Fibroblast of lung (primary cell): ENCODE measurements around the gene ZNF354C. TPM values are rescaled to one million over a fixed set of nuclear protein-coding genes. Genes with fewer than 3 reads are reported as not detected.

Experiments used
- DNase-seq, 2 donors: peaks; one replicate each; pipeline versions ENCODE4 v3.0.0 to v3.0.0-alpha.2; 2010; ENCODE audit warnings: low read depth in 2 of 2
- H2AFZ ChIP-seq: 2 replicates; pipeline ENCODE4 v1.5.1; 2012; ENCODE audit warnings: low read length, control low read depth, inconsistent platforms
- H3K27ac ChIP-seq: 2 replicates; pipeline ENCODE4 v1.5.1; 2011; ENCODE audit warnings: low read length, control low read depth; ENCODE audit not compliant: insufficient read depth
- H3K27me3 ChIP-seq: 2 replicates; pipeline ENCODE4 v1.5.1; 2011; ENCODE audit warnings: mild to moderate bottlenecking, low read length; ENCODE audit not compliant: control insufficient read depth, insufficient read depth
- H3K36me3 ChIP-seq: 2 replicates; pipeline ENCODE4 v1.5.1; 2011; ENCODE audit warnings: low read length; ENCODE audit not compliant: control insufficient read depth, insufficient read depth
- H3K4me1 ChIP-seq: 2 replicates; pipeline ENCODE4 v1.5.1; 2011; ENCODE audit warnings: low read length; ENCODE audit not compliant: control insufficient read depth, insufficient read depth; ENCODE audit errors: extremely low read depth
- H3K4me2 ChIP-seq: 2 replicates; pipeline ENCODE4 v1.5.1; 2011; ENCODE audit warnings: low read length, control low read depth; ENCODE audit not compliant: insufficient read depth; ENCODE audit errors: extremely low read depth
- H3K4me3 ChIP-seq, 4 experiments: fragments of 200-600 bp in 1 of 4; sonication (generic) in 1 of 4; replicated peaks in 1 of 4; 2 replicates each; pipeline ENCODE4 v1.5.1; 2011 to 2016; ENCODE audit warnings: low read length in 4 of 4, low read depth in 3 of 4, mild to moderate bottlenecking in 3 of 4, control low read depth in 2 of 4, inconsistent platforms in 1 of 4, mixed read lengths in 1 of 4; ENCODE audit not compliant: insufficient read depth in 1 of 4; ENCODE audit errors: control extremely low read depth in 1 of 4
- H3K79me2 ChIP-seq: 2 replicates; pipeline ENCODE4 v1.5.1; 2012; ENCODE audit warnings: mild to moderate bottlenecking, low read length, inconsistent platforms; ENCODE audit not compliant: control insufficient read depth, insufficient read depth
- H3K9ac ChIP-seq: 2 replicates; pipeline ENCODE4 v1.5.1; 2011; ENCODE audit warnings: mild to moderate bottlenecking, low read length, control low read depth; ENCODE audit not compliant: insufficient read depth
- H3K9me3 ChIP-seq: 2 replicates; pipeline ENCODE4 v1.5.1; 2012; ENCODE audit warnings: low read depth, low read length; ENCODE audit not compliant: control insufficient read depth, insufficient read depth
- H4K20me1 ChIP-seq: 2 replicates; pipeline ENCODE4 v1.5.1; 2011; ENCODE audit warnings: low read length; ENCODE audit not compliant: control insufficient read depth, insufficient read depth; ENCODE audit errors: extremely low read depth
- EZH2 ChIP-seq: IDR thresholded peaks from 2 replicates; pipeline ENCODE4 v1.5.1; 2012; ENCODE audit warnings: low read length, control low read depth, mild to moderate bottlenecking; ENCODE audit errors: missing control alignments
- polyA plus RNA-seq, 2 donors: library from polyadenylated mRNA; depleted of rRNA in 1 of 2; stranded (reverse) in 1 of 2; unstranded in 1 of 2; fragments of >200 nt; gene quantifications; 2 replicates each; pipeline ENCODE4 v1.2.1, GENCODE V29; 2011 to 2012; ENCODE audit warnings: missing spikeins in 1 of 2
- total RNA-seq: library from RNA; depleted of rRNA; stranded (reverse); fragments of >200 nt; gene quantifications from 2 replicates; pipeline ENCODE4 v1.2.1, GENCODE V29; 2014
- TF ChIP-seq, protein P1 (sequence below), 2 donors: IDR thresholded peaks in 1 of 2; conservative IDR thresholded peaks in 1 of 2; 1 replicate in 1 of 2; 2 replicates in 1 of 2; pipeline ENCODE4 v1.5.1; 2011 to 2012; ENCODE audit warnings: low read length in 2 of 2, control low read depth in 1 of 2, inconsistent platforms in 1 of 2, low read depth in 1 of 2, mild to moderate bottlenecking in 1 of 2

Gene ZNF354C
- total and polyA plus RNA-seq, 2 donors (not counting 1 experiment from before 2014, with no cell fraction given): 4.4 to 12.4 TPM

DNA sequence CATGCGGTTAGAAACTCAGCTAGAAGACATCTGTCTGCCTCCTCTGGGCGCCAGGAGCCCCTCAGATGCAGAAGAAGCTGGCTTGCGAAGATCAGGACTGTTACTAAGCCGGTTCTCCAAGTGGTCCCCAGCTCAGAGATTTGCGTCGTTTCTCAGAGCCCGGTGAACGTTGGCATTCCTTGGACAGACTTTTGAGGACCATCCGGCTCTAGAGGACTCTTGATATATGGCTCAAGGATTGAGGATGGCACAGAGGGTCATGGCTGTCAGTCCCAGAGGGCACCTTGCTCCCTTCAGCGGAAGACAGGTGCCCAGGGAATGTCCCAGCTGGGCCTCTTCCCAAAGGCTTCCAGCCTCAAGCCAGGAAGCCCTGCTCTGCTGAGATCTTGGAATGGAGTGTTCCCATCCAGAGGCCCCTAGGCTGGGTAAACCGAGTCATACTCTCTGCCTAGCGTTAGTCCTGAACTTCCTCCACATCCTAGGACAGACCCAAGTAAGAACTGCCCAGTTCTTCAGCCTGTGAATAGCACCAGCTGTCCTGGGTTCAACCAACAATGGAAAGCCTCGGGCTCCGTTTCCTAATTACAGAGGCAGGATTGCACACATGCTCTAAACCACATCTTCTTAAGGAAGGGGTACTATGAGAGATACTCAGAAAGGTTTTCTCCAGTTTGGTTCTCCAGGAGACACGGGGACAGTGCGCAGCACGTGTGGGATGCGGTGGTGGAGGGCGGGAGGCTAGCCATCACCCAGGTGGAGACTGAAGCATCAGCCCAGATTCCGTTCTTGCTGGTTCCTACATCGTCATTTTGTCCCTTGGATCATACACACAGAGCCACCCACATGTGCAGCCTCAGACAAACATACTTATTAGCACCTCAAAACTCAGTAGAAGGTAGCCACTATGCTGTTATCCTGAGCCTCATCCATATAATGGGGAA is 51.4 kb downstream of the ZNF354C start:
- no peak overlapping the region for H2AFZ ChIP-seq
- H3K79me2 ChIP-seq: no peaks in the 10 kb centered on the region
- TF ChIP-seq EZH2: no peak
- TF ChIP-seq, protein P1, sequence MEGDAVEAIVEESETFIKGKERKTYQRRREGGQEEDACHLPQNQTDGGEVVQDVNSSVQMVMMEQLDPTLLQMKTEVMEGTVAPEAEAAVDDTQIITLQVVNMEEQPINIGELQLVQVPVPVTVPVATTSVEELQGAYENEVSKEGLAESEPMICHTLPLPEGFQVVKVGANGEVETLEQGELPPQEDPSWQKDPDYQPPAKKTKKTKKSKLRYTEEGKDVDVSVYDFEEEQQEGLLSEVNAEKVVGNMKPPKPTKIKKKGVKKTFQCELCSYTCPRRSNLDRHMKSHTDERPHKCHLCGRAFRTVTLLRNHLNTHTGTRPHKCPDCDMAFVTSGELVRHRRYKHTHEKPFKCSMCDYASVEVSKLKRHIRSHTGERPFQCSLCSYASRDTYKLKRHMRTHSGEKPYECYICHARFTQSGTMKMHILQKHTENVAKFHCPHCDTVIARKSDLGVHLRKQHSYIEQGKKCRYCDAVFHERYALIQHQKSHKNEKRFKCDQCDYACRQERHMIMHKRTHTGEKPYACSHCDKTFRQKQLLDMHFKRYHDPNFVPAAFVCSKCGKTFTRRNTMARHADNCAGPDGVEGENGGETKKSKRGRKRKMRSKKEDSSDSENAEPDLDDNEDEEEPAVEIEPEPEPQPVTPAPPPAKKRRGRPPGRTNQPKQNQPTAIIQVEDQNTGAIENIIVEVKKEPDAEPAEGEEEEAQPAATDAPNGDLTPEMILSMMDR (conservative IDR thresholded peaks at IDR 0.05 in 1 of 2, IDR thresholded peaks at IDR 0.05 in 1 of 2; ENCODE audit: low read depth in 1 of 2, low read length in 2 of 2): no peak
- H3K4me2 ChIP-seq: no peak overlapping the region
- no peaks in the 10 kb centered on the region for H3K4me1 ChIP-seq
- H3K9me3 ChIP-seq: no peaks in the 10 kb centered on the region
- no peaks in the 10 kb centered on the region for H3K27me3 ChIP-seq
- no peaks in the 10 kb centered on the region for H4K20me1 ChIP-seq
- no peak overlapping the region for H3K27ac ChIP-seq
- DNase-seq: no peak
- H3K9ac ChIP-seq: no peak overlapping the region
- H3K36me3 ChIP-seq: no peaks in the 10 kb centered on the region
- H3K4me3 ChIP-seq: no peak overlapping the region

DNA sequence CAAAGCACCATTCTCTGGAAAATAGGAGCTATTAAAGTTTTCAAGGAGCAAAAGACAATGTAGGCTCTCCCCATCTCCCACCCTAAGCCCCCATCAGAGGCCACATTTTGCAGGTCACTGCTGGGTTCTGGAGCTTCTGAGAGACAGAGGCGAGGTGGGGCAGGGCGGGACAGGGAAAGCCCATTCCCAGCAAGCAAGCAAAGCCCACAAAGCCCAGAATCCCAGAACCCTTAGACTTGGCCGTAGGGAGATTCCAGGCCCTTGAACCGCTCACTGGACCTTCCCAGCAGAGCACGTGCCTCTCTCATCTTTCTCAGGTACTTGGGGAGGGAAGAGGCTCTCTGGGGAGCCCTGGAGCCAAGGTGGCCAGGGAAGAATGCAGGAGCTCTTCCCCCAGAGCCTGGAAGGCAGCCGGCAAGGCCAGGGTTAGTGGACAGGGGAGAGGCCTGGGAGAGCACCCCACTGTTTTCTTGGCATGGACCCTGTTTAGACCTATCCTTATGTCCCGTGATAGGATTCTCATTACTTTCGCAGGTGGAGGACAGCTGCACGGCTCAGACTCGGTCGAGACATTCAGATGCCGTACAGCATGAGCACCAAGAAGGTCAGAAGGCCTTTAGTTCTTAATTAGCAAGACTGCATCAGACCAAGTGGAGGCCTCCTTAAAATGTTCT is 52.4 kb downstream of the ZNF354C start:
- H3K27ac ChIP-seq: no peak overlapping the region
- H3K4me2 ChIP-seq: no peak overlapping the region
- no peaks in the 10 kb centered on the region for H3K4me1 ChIP-seq
- no peaks in the 10 kb centered on the region for H3K79me2 ChIP-seq
- no peak overlapping the region for H2AFZ ChIP-seq
- no peaks in the 10 kb centered on the region for H3K9me3 ChIP-seq
- H3K4me3 ChIP-seq: no peak overlapping the region
- H4K20me1 ChIP-seq: no peaks in the 10 kb centered on the region
- no peak overlapping the region for H3K9ac ChIP-seq
- no peak for DNase-seq
- no peaks in the 10 kb centered on the region for H3K27me3 ChIP-seq
- no peaks in the 10 kb centered on the region for H3K36me3 ChIP-seq
- no peak for TF ChIP-seq EZH2
- TF ChIP-seq, protein P1 (conservative IDR thresholded peaks at IDR 0.05 in 1 of 2, IDR thresholded peaks at IDR 0.05 in 1 of 2; ENCODE audit: low read depth in 1 of 2, low read length in 2 of 2): no peak

DNA sequence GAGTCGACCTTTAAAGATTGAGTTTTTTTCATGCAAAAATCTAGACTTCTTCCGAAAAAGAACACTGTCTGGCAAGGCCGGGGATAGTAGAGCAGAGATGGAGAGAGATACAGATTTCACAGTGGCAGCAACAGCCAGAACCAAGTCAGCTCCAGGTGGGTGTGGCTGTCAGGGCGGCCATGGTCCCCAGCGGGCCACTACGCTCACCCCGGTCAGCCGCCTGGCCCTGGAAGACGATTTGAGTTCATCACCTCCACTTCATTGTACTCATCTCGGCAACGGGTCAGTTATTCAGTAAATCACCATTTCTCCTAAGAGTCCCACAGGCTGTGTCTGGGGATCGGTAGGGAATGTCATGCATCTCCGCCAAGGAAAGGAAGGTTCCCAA is 53.0 kb downstream of the ZNF354C start:
- Histone ChIP-seq H3K79me2 (no peaks in the 10 kb centered on the region), H2AFZ (no peak overlapping the region), H3K4me1 (no peaks in the 10 kb centered on the region), H4K20me1 (no peaks in the 10 kb centered on the region), H3K9ac (no peak overlapping the region), H3K27me3 (no peaks in the 10 kb centered on the region), H3K36me3 (no peaks in the 10 kb centered on the region), H3K27ac (no peak overlapping the region), H3K9me3 (no peaks in the 10 kb centered on the region), H3K4me2 (no peak overlapping the region), H3K4me3 (no peak overlapping the region)
- DNase-seq: no peak
- TF ChIP-seq, protein P1 (conservative IDR thresholded peaks at IDR 0.05 in 1 of 2, IDR thresholded peaks at IDR 0.05 in 1 of 2; ENCODE audit: low read depth in 1 of 2, low read length in 2 of 2): no peak
- no peak for TF ChIP-seq EZH2
